Measurements from ENCODE around the gene CXCL17.

DNA sequence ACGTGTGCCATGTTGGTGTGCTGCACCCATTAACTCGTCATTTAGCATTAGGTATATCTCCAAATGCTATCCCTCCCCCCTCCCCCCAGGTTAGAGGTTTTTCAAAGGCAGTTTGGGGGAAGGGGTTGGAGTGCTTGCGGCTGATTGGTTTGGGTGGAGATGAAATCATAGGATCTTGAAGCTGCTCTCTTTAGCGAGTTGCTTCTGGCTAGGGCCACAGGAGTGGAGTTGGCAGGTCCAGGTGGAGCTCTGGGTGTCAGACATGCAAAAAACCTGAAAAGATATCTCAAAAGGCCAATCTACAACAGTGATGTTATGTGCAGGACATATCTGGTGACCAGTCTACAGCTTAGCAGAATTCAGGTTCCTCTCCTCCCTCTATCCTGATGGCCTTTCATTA is 32.6 kb upstream of the CXCL17 start:
- TF ChIP-seq, protein P1, sequence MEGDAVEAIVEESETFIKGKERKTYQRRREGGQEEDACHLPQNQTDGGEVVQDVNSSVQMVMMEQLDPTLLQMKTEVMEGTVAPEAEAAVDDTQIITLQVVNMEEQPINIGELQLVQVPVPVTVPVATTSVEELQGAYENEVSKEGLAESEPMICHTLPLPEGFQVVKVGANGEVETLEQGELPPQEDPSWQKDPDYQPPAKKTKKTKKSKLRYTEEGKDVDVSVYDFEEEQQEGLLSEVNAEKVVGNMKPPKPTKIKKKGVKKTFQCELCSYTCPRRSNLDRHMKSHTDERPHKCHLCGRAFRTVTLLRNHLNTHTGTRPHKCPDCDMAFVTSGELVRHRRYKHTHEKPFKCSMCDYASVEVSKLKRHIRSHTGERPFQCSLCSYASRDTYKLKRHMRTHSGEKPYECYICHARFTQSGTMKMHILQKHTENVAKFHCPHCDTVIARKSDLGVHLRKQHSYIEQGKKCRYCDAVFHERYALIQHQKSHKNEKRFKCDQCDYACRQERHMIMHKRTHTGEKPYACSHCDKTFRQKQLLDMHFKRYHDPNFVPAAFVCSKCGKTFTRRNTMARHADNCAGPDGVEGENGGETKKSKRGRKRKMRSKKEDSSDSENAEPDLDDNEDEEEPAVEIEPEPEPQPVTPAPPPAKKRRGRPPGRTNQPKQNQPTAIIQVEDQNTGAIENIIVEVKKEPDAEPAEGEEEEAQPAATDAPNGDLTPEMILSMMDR (IDR thresholded peaks at IDR 0.05) = no peak
- TF ChIP-seq POLR2A (IDR thresholded peaks at IDR 0.05) (no peak), POLR2AphosphoS5 (IDR thresholded peaks at IDR 0.05; ENCODE audit: insufficient read depth in 1 of 2, low read depth in 1 of 2) (no peak)

Measured in vagina (tissue), 2 donors.